Spinal cord (tissue), 10 donors: Measurements from ENCODE around the gene HCLS1. TPM values are rescaled to one million over a fixed set of nuclear protein-coding genes. Genes with fewer than 3 reads are reported as not detected.
"Not testable (repeated sequence)": the region's sequence is repeated elsewhere in the genome, so short reads cannot be mapped to it uniquely, and the experiment has no call there.

ENCODE experiments used
- DNase-seq, 6 donors: peaks; one replicate each; pipeline versions ENCODE4 v3.0.0 to v3.0.0-alpha.2; 2013 to 2015; ENCODE audit warnings: low spot score in 6 of 6, low read depth in 4 of 6
- H3K27ac ChIP-seq: one replicate; pipeline ENCODE4 v1.5.1; 2013; ENCODE audit warnings: low read depth, low read length, control low read depth
- H3K27me3 ChIP-seq: one replicate; pipeline ENCODE4 v1.6.1; 2013; ENCODE audit warnings: low read length; ENCODE audit not compliant: control insufficient read depth, insufficient read depth
- H3K36me3 ChIP-seq: one replicate; pipeline ENCODE4 v1.6.1; 2013; ENCODE audit warnings: low read length; ENCODE audit not compliant: control insufficient read depth, insufficient read depth
- H3K4me1 ChIP-seq: one replicate; pipeline ENCODE4 v1.6.1; 2013; ENCODE audit warnings: low read length; ENCODE audit not compliant: control insufficient read depth, insufficient read depth
- H3K4me3 ChIP-seq: one replicate; pipeline ENCODE4 v1.5.1; 2013; ENCODE audit warnings: low read depth, low read length, control low read depth
- H3K9me3 ChIP-seq: one replicate; pipeline ENCODE4 v1.6.1; 2013; ENCODE audit warnings: low read length; ENCODE audit not compliant: control insufficient read depth, insufficient read depth
- WGBS: methylation state at CpG from one replicate; pipeline ENCODE4 v1.1.5; 2013; ENCODE audit warnings: missing lambda C conversion rate; ENCODE audit not compliant: insufficient coverage; 5-methylcytosine and 5-hydroxymethylcytosine counted together
- polyA plus RNA-seq, 2 donors: library from polyadenylated mRNA; unstranded; fragments of 120-200 nt; gene quantifications; one replicate each; pipeline ENCODE4 v1.2.1, GENCODE V29; 2013; ENCODE audit not compliant: insufficient read length in 2 of 2
- total RNA-seq, 2 donors: library from RNA; depleted of rRNA in 1 of 2; stranded (reverse); fragments of 120-200 nt in 1 of 2; fragments of >200 nt in 1 of 2; gene quantifications; one replicate each; pipeline versions ENCODE4 v1.2.3 to v1.2.4, GENCODE V29; 2013 to 2014
- donor health status: healthy.

HCLS1 gene
- total and polyA plus RNA-seq, 4 donors, result 7.7 to 12.0 (median 9.1) TPM

DNA sequence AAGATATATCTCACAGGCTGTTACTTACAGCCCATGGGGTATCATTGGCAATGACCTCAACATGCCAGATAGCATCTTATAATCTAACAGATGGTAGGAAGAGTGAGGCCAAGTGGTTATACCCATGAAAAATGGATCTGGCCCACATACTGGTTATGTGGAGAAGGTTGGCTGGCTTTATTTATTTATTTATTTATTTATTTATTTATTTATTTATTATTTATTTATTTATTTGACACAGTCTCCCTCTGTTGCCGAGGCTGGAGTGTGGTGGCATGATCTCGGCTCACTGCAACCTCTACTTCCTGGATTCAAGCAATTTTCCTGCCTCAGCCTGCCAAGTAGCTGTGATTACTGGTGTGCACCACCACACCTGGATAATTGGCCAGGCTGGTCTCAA, 55.9 kb downstream of the HCLS1 start:
- Histone ChIP-seq H3K27me3 (no peaks in the 10 kb centered on the region), H3K36me3 (no peaks in the 10 kb centered on the region), H3K27ac (no peak overlapping the region), H3K4me1 (no peaks in the 10 kb centered on the region), H3K4me3 (no peak overlapping the region), H3K9me3 (no peaks in the 10 kb centered on the region)
- no peak for DNase-seq
- WGBS, result 80% methylated on average over 1 of the region's 2 CpGs

DNA sequence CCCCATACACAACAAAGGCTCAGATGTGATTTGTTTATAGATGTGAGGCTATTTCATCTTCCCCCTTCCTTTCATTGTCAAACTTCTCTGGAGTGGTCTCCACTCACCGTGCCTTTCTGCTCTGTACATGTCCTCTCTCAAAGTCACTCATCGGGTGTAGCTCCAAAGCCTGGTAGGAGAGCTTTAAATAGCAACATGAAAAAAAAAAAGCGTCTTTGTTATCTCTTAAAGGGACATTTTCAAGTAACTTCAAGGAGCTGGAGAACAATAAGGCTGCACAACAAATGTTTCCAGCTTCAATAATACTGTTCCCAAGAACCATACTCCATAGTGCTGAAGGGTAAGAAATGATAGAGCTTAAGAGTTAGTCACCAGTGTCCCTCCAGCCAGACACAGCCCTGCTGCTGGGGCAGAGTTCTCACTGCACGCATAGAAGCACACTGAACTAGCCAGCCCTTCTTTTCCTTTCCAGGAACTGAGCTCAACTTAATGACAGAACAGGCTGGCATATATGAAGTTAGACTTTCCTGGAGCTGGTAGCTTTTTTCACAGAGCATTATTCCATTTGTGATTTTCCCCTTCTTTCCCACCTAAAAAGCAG, 59.4 kb downstream of the HCLS1 start:
- no peak overlapping the region for H3K27ac ChIP-seq
- no CpG with 5 or more reads among the region's 4 CpGs for WGBS
- no peaks in the 10 kb centered on the region for H3K27me3 ChIP-seq
- no peaks in the 10 kb centered on the region for H3K4me1 ChIP-seq
- no peaks in the 10 kb centered on the region for H3K36me3 ChIP-seq
- H3K9me3 ChIP-seq, result no peaks in the 10 kb centered on the region
- no peak for DNase-seq
- H3K4me3 ChIP-seq, result no peak overlapping the region

GRCh38 chr3:121599900-121600299, 60.8 kb downstream of the HCLS1 start:
- not testable (repeated sequence) for H3K9me3 ChIP-seq, H3K4me1 ChIP-seq, H3K36me3 ChIP-seq, H3K27ac ChIP-seq, H3K4me3 ChIP-seq, DNase-seq, H3K27me3 ChIP-seq
- WGBS, result 100% methylated on average over 1 of the region's 2 CpGs

DNA sequence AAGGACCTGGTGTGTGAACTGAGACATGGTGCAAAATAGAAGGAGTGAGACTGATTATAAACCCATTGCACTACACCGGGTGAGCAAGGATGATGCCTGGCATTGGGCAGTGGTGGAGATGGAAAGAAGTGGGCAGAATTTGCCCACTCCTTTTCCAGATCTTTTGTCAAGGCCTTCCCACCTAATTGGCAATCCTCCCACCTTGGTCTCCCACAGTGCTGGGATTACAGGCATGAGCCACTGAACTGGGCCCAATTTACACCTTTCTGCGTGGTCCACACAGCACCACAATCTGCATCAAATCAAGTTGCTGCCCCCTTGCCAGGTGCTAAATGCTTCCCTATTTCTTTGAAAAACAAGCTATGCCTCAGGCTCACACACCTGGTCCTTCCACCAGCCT, 62.1 kb downstream of the HCLS1 start:
- no peaks in the 10 kb centered on the region for H3K36me3 ChIP-seq
- no peaks in the 10 kb centered on the region for H3K27me3 ChIP-seq
- no peak overlapping the region for H3K4me3 ChIP-seq
- H3K9me3 ChIP-seq, result no peaks in the 10 kb centered on the region
- H3K4me1 ChIP-seq, result no peaks in the 10 kb centered on the region
- DNase-seq, result no peak
- no peak overlapping the region for H3K27ac ChIP-seq
- 86% methylated on average over 2 of the region's 2 CpGs for WGBS

DNA sequence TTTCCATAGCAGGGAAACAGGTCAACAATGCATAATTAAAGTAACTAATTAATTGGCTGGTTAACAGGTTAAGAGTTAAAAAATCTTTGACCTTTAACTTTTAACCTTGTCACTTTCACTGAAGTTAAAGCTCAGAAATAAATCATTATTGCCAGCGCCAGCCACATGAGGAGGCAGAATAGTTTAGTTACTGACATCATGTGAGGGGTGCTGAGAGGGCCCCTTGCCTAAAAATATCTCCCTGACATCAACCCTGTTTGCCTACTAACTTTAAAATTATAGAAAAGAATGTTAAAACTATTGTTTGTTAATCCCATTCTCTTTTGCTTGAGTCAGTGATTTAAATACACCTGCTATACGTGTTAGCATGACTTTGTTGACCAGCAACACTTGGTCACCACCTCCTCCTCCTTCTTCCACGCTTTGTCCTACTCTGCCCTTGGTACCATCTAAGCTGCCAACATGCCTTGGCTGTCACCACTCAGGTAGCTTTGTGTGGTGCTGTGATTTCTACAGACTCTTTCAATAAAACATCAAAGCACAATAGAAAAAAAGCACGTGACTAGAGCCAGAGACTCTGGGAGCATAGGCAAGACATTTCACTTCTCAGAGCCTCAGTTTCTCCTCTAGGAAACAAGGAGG, 64.8 kb downstream of the HCLS1 start:
- no peak for DNase-seq
- no CpG with 5 or more reads among the region's 4 CpGs for WGBS
- no peaks in the 10 kb centered on the region for H3K4me1 ChIP-seq
- H3K27me3 ChIP-seq, result no peaks in the 10 kb centered on the region
- no peak overlapping the region for H3K4me3 ChIP-seq
- no peak overlapping the region for H3K27ac ChIP-seq
- H3K36me3 ChIP-seq, result no peaks in the 10 kb centered on the region
- no peaks in the 10 kb centered on the region for H3K9me3 ChIP-seq

DNA sequence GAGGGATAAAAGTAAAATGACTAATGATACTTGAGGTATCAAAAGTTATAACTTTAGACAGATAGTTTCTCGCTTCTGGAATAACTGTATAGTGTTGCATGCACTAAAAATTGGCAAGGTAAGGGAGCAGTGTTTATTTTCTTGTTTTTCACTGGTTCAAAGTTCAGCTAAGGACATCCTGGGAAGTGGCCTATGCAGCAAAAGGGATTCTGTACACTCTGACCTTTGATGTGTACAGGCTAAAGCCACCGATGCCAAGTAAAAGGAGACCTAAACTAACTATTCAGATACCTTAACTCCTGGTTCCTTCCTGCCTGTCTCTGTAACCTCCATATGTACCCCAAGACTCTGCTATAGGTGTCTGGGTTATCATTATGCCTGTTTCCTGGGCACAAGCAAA, 65.9 kb downstream of the HCLS1 start:
- DNase-seq, result no peak
- no peak overlapping the region for H3K27ac ChIP-seq
- H3K27me3 ChIP-seq, result no peaks in the 10 kb centered on the region
- H3K36me3 ChIP-seq, result no peaks in the 10 kb centered on the region
- H3K9me3 ChIP-seq, result no peaks in the 10 kb centered on the region
- no peak overlapping the region for H3K4me3 ChIP-seq
- WGBS, result 94% methylated on average over 2 of the region's 2 CpGs
- no peaks in the 10 kb centered on the region for H3K4me1 ChIP-seq

DNA sequence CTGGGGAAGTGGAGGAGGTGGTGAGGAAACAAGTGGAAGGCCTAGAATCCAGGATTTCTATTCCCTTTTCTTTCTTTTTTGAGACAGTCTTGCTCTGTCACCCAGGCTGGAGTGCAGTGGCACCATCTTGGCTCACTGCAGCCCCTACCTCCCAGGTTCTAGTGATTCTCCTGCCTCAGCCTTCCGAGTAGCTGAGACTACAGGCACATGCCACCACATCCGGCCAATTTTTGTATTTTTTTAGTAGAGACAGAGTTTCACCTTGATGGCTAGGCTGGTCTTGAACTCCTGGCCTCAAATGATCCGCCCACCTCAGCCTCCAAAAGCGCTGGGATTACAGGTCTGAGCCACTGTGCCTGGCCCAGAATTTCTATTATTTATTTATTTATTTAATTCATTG, 66.9 kb downstream of the HCLS1 start:
- H3K4me1 ChIP-seq, H3K4me3 ChIP-seq, H3K9me3 ChIP-seq, H3K27ac ChIP-seq, DNase-seq, H3K36me3 ChIP-seq, H3K27me3 ChIP-seq: not testable (repeated sequence)
- 100% methylated on average over 1 of the region's 4 CpGs for WGBS

DNA sequence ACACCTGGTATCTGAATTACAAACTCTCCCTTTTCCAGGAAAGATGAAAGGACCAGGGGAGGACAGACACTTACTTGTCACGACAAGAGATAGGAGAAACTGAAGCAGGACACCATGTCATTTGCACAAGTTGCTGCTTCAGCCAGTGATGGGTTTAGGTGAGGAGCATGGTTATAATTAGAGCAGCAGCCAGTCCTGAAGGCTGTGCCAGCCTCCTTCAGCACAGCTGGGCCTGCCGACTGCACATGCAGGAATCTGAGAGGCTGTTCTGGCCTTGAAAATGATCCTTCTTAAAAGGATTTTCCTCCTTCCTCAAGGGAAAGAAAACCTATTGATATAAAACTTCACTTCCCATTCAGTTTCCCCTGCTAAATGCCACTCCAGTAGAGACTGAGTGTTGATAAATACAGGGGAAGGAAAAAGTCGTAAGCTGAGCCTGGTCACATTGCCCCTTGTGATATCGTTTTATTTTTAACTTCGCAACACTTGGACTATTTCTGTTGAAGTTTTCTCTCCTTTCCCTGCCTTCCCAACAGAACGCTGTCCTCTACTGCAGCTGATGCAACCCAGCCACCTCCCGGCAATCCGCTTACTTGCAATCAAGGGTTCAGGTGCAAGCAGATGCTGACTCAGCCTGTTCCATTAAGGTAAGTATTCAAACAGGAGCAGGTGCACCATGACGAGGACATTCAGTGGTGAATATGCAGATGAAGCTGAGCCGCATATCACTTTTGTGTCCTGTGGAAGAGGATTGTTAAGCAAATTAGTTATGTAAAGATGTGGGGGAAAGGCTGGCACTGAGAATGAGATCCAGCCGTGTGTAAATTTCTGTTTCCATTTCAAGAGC, 67.6 kb downstream of the HCLS1 start, which contains the start of gene FBXO40:
TSS of gene FBXO40 (plus strand) at position 524 of the 847 bp plus-strand sequence. CDS start 27,197 bp downstream, outside the sequence.
- peak in 1 of 6 donors; percentile 59 for DNase-seq
- H3K4me3 ChIP-seq, result no peak within 1 kb of the TSS
- no peak within 1 kb of the TSS for H3K27ac ChIP-seq
- 52% methylated on average over 6 of the region's 11 CpGs for WGBS
- no peaks in the 10 kb centered on the region for H3K36me3 ChIP-seq
- H3K4me1 ChIP-seq, result no peaks in the 10 kb centered on the region
- H3K27me3 ChIP-seq, result no peaks in the 10 kb centered on the region
- no peaks in the 10 kb centered on the region for H3K9me3 ChIP-seq

DNA sequence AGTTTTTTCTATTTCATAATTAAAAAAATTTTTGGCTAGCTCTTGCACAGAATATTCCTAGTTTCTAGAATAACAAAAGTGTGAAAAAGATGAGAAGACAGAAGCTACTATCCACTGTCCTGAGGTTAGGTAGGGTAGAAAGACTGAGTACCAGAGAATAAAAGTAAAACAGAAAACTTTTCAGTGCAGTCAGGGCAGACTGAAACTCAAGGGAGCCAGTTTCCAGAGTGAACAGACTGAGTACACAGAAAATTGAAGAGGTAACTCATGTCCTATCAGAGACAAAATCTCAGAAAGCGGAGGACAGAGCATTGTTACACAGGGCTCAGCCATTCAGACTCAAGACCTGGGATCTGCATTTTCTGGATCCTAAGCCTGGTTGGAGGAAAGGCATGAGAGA, 76.3 kb downstream of the HCLS1 start:
- Histone ChIP-seq H3K4me1 (no peaks in the 10 kb centered on the region), H3K4me3 (no peak overlapping the region), H3K27me3 (no peaks in the 10 kb centered on the region), H3K36me3 (no peaks in the 10 kb centered on the region), H3K9me3 (no peaks in the 10 kb centered on the region), H3K27ac (no peak overlapping the region)
- DNase-seq, result no peak
- 100% methylated on average over 1 of the region's 1 CpG for WGBS
